Karpas-422 (cell line): ENCODE results near the gene CCIN. TPM values are rescaled to one million over a fixed set of nuclear protein-coding genes. Genes with fewer than 3 reads are reported as not detected.

Experiments
- DNase-seq: peaks from one replicate; pipeline ENCODE4 v3.0.0-alpha.2; 2015
- H2AFZ ChIP-seq: fragments of 200-600 bp; sonication (generic); 2 replicates; pipeline ENCODE4 v1.6.1; 2014; ENCODE audit warnings: antibody characterized with exemption, low read length, mixed read lengths
- H3K27ac ChIP-seq: fragments of 200-600 bp; sonication (generic); 2 replicates; pipeline ENCODE4 v1.5.1; 2014; ENCODE audit warnings: mild to moderate bottlenecking, low read length, moderate library complexity
- H3K27me3 ChIP-seq: fragments of 200-600 bp; sonication (generic); 2 replicates; pipeline ENCODE4 v1.6.1; 2014; ENCODE audit warnings: low read length, mixed read lengths
- H3K36me3 ChIP-seq: fragments of 200-600 bp; sonication (generic); 2 replicates; pipeline ENCODE4 v1.6.1; 2014; ENCODE audit warnings: low read length, mixed read lengths; ENCODE audit not compliant: insufficient read depth
- H3K4me1 ChIP-seq: fragments of 200-600 bp; sonication (generic); 2 replicates; pipeline ENCODE4 v1.6.1; 2014; ENCODE audit warnings: mild to moderate bottlenecking, low read length, mixed read lengths
- H3K4me2 ChIP-seq: fragments of 200-600 bp; sonication (generic); 2 replicates; pipeline ENCODE4 v1.6.1; 2014; ENCODE audit warnings: low read length, low read depth, mild to moderate bottlenecking; ENCODE audit not compliant: poor library complexity, severe bottlenecking
- H3K4me3 ChIP-seq: fragments of 200-600 bp; sonication (generic); 2 replicates; pipeline ENCODE4 v1.5.1; 2014; ENCODE audit warnings: mild to moderate bottlenecking, antibody characterized with exemption, low read length, mixed read lengths
- H3K79me2 ChIP-seq: fragments of 200-600 bp; sonication (generic); 2 replicates; pipeline ENCODE4 v1.6.1; 2014; ENCODE audit warnings: mild to moderate bottlenecking, low read length, mixed read lengths
- H3K9ac ChIP-seq: fragments of 200-600 bp; sonication (generic); 2 replicates; pipeline ENCODE4 v1.6.0; 2014; ENCODE audit warnings: low read length
- H3K9me2 ChIP-seq: fragments of 200-600 bp; sonication (generic), shearing (Covaris generic); replicated peaks from 2 replicates; pipeline ENCODE4 v1.6.0; 2014; ENCODE audit warnings: mild to moderate bottlenecking, low read length, moderate library complexity; ENCODE audit not compliant: insufficient read depth
- H3K9me3 ChIP-seq: fragments of 300-700, 200-600 bp; sonication (generic); 2 replicates; pipeline ENCODE4 v1.6.1; 2014; ENCODE audit warnings: low read length, mixed read lengths
- H4K20me1 ChIP-seq: fragments of 200-600 bp; sonication (generic); 2 replicates; pipeline ENCODE4 v1.6.1; 2014; ENCODE audit warnings: mild to moderate bottlenecking, antibody characterized with exemption, low read length, low read depth; ENCODE audit not compliant: insufficient read depth
- total RNA-seq: library from RNA; depleted of rRNA; stranded (reverse); fragments of >200 nt; shearing (Covaris generic); gene quantifications from 2 replicates; pipeline ENCODE4 v1.2.3, GENCODE V29; 2014; ENCODE audit warnings: low replicate concordance

The CCIN gene
- total RNA-seq, 1 experiment from 2014 or later, result not detected

- Histone ChIP-seq H2AFZ (0 out of 2 replicates have a peak overlapping the region, but pooled peaks have one; percentile 12), H3K79me2 (peaks cover 52% of the 10 kb centered on the region), H3K9me3 (no peaks in the 10 kb centered on the region)
Observed at GRCh38 chr9:36191290-36191645, 22.1 kb downstream of the CCIN start.

GRCh38 chr9:36191686-36192085, 22.5 kb downstream of the CCIN start:
- Histone ChIP-seq H3K4me3 (peak overlapping the region; percentile 78), H3K27ac (peak overlapping the region; percentile 32; the same call in 1 of the 2 replicates), H3K9me2 (no peaks in the 10 kb centered on the region), H3K4me2 (peak overlapping the region; percentile 80), H2AFZ (no peak overlapping the region), H3K9ac (peak overlapping the region; percentile 88), H4K20me1 (peaks cover 39% of the 10 kb centered on the region), H3K4me1 (peaks cover 27% of the 10 kb centered on the region), H3K27me3 (no peaks in the 10 kb centered on the region), H3K36me3 (peaks cover 19% of the 10 kb centered on the region; the same call in 1 of the 2 replicates), H3K79me2 (peaks cover 55% of the 10 kb centered on the region), H3K9me3 (no peaks in the 10 kb centered on the region)
- DNase-seq, result no peak

More at GRCh38 chr9:36191290-36191645, 22.1 kb downstream of the CCIN start:
- H3K9ac ChIP-seq, result peak overlapping the region; percentile 88
- H3K36me3 ChIP-seq, result peaks cover 19% of the 10 kb centered on the region; the same call in 1 of the 2 replicates
- H3K4me2 ChIP-seq, result peak overlapping the region; percentile 80
- H4K20me1 ChIP-seq, result peaks cover 37% of the 10 kb centered on the region
- H3K27ac ChIP-seq, result peak overlapping the region; percentile 32; the same call in 1 of the 2 replicates
- no peaks in the 10 kb centered on the region for H3K27me3 ChIP-seq
- peaks cover 27% of the 10 kb centered on the region for H3K4me1 ChIP-seq
- peak; percentile 79 for DNase-seq
- H3K4me3 ChIP-seq, result peak overlapping the region; percentile 78
- H3K9me2 ChIP-seq, result no peaks in the 10 kb centered on the region

GRCh38 chr9:36192196-36192595, 23.0 kb downstream of the CCIN start:
- Histone ChIP-seq H3K4me1 (peaks cover 27% of the 10 kb centered on the region), H3K27me3 (no peaks in the 10 kb centered on the region), H3K4me2 (peak overlapping the region; percentile 80), H3K4me3 (peak overlapping the region; percentile 78), H3K36me3 (peaks cover 20% of the 10 kb centered on the region; the same call in 1 of the 2 replicates), H3K27ac (peak overlapping the region; percentile 32; the same call in 1 of the 2 replicates), H3K9me2 (no peaks in the 10 kb centered on the region), H3K79me2 (peaks cover 60% of the 10 kb centered on the region), H4K20me1 (peaks cover 44% of the 10 kb centered on the region), H3K9ac (peak overlapping the region; percentile 88), H3K9me3 (no peaks in the 10 kb centered on the region), H2AFZ (no peak overlapping the region)
- peak; percentile 79 for DNase-seq

- Histone ChIP-seq H4K20me1 (peaks cover 44% of the 10 kb centered on the region), H3K9me2 (no peaks in the 10 kb centered on the region), H3K4me2 (peak overlapping the region; percentile 80), H3K9ac (peak overlapping the region; percentile 88; the same call in 1 of the 2 replicates), H3K36me3 (peaks cover 25% of the 10 kb centered on the region; the same call in 1 of the 2 replicates), H2AFZ (no peak overlapping the region), H3K79me2 (peaks cover 67% of the 10 kb centered on the region), H3K27ac (no peak overlapping the region), H3K4me1 (peaks cover 27% of the 10 kb centered on the region), H3K27me3 (no peaks in the 10 kb centered on the region), H3K9me3 (no peaks in the 10 kb centered on the region), H3K4me3 (peak overlapping the region; percentile 78)
- no peak for DNase-seq
Observed at GRCh38 chr9:36193023-36193422, 23.8 kb downstream of the CCIN start.

- Histone ChIP-seq H3K4me3 (no peak overlapping the region), H3K27ac (no peak overlapping the region), H3K79me2 (peaks cover 67% of the 10 kb centered on the region), H3K4me1 (peaks cover 27% of the 10 kb centered on the region), H3K36me3 (peaks cover 25% of the 10 kb centered on the region; the same call in 1 of the 2 replicates), H3K4me2 (no peak overlapping the region), H3K9ac (no peak overlapping the region), H3K27me3 (no peaks in the 10 kb centered on the region), H4K20me1 (peaks cover 44% of the 10 kb centered on the region), H3K9me2 (no peaks in the 10 kb centered on the region), H2AFZ (no peak overlapping the region), H3K9me3 (no peaks in the 10 kb centered on the region)
- DNase-seq, result peak; percentile 34
Observed at GRCh38 chr9:36194326-36195000, 25.3 kb downstream of the CCIN start.

GRCh38 chr9:36204906-36205547, 35.8 kb downstream of the CCIN start:
- Histone ChIP-seq H3K4me1 (no peaks in the 10 kb centered on the region), H3K9ac (no peak overlapping the region), H2AFZ (no peak overlapping the region), H4K20me1 (peaks cover 39% of the 10 kb centered on the region), H3K36me3 (peaks cover 57% of the 10 kb centered on the region), H3K27ac (no peak overlapping the region), H3K79me2 (peaks cover 84% of the 10 kb centered on the region), H3K27me3 (no peaks in the 10 kb centered on the region), H3K9me2 (no peaks in the 10 kb centered on the region), H3K9me3 (no peaks in the 10 kb centered on the region), H3K4me2 (no peak overlapping the region), H3K4me3 (no peak overlapping the region)
- DNase-seq, result no peak

GRCh38 chr9:36207016-36207415, 37.8 kb downstream of the CCIN start:
- H3K27ac ChIP-seq, result no peak overlapping the region
- H3K9ac ChIP-seq, result no peak overlapping the region
- no peaks in the 10 kb centered on the region for H3K4me1 ChIP-seq
- H3K4me2 ChIP-seq, result no peak overlapping the region
- no peaks in the 10 kb centered on the region for H3K9me3 ChIP-seq
- no peak overlapping the region for H2AFZ ChIP-seq
- no peaks in the 10 kb centered on the region for H3K27me3 ChIP-seq
- no peak overlapping the region for H3K4me3 ChIP-seq
- H4K20me1 ChIP-seq, result peaks cover 44% of the 10 kb centered on the region
- no peak for DNase-seq
- H3K9me2 ChIP-seq, result no peaks in the 10 kb centered on the region
- H3K79me2 ChIP-seq, result peaks cover 86% of the 10 kb centered on the region
- H3K36me3 ChIP-seq, result peaks cover 49% of the 10 kb centered on the region

GRCh38 chr9:36207546-36208012, 38.4 kb downstream of the CCIN start:
- H3K9me3 ChIP-seq, result no peaks in the 10 kb centered on the region
- no peak overlapping the region for H3K4me2 ChIP-seq
- no peaks in the 10 kb centered on the region for H3K27me3 ChIP-seq
- H2AFZ ChIP-seq, result no peak overlapping the region
- peaks cover 88% of the 10 kb centered on the region for H3K79me2 ChIP-seq
- H3K36me3 ChIP-seq, result peaks cover 52% of the 10 kb centered on the region; the same call in 1 of the 2 replicates
- H4K20me1 ChIP-seq, result peaks cover 47% of the 10 kb centered on the region
- H3K4me1 ChIP-seq, result no peaks in the 10 kb centered on the region
- H3K9me2 ChIP-seq, result no peaks in the 10 kb centered on the region
- no peak overlapping the region for H3K9ac ChIP-seq
- H3K4me3 ChIP-seq, result no peak overlapping the region
- no peak for DNase-seq
- H3K27ac ChIP-seq, result no peak overlapping the region
